Left lung (tissue), 10 donors: Measurements from ENCODE around the gene NKTR. TPM values are rescaled to one million over a fixed set of nuclear protein-coding genes. Genes with fewer than 3 reads are reported as not detected.

Experiments used
- ATAC-seq: fragments of 200-7000 bp; cut with Tn5 transposase; one replicate; pipeline ENCODE4 v1.9.1; 2020; ENCODE audit warnings: moderate library complexity
- DNase-seq, 4 donors: peaks; one replicate each; pipeline ENCODE4 v3.0.0-alpha.2; 2013 to 2020
- H3K27ac ChIP-seq, 2 donors: fragments of 200-600 bp; sonication (generic) in 1 of 2; one replicate each; pipeline versions ENCODE4 v1.5.0 to v1.8.0; 2020 to 2021
- H3K27me3 ChIP-seq, 2 donors: fragments of 200-600 bp; sonication (generic) in 1 of 2; one replicate each; pipeline versions ENCODE4 v1.5.0 to v1.8.0; 2020 to 2021
- H3K36me3 ChIP-seq, 2 donors: fragments of 200-600 bp; sonication (generic) in 1 of 2; one replicate each; pipeline versions ENCODE4 v1.5.0 to v1.8.0; 2020 to 2021
- H3K4me1 ChIP-seq, 2 donors: fragments of 200-600 bp; one replicate each; pipeline ENCODE4 v1.8.0; 2021
- H3K4me3 ChIP-seq, 2 donors: fragments of 200-600 bp; sonication (generic) in 1 of 2; one replicate each; pipeline versions ENCODE4 v1.5.0 to v1.8.0; 2020 to 2021; ENCODE audit warnings: mild to moderate bottlenecking in 1 of 2
- H3K9me3 ChIP-seq, 2 donors: fragments of 200-600 bp; sonication (generic) in 1 of 2; one replicate each; pipeline versions ENCODE4 v1.5.0 to v1.8.0; 2020 to 2021
- intact Hi-C, 2 donors: fragments of 100-400 bp; cut with DNase I; formaldehyde crosslinking; loops; one replicate each; pipeline versions ENCODE4 v1.11.2 to v1.14.2; 2022
- polyA plus RNA-seq, 6 donors: library from polyadenylated mRNA; unstranded; fragments of 120-200 nt; gene quantifications; one replicate each; pipeline ENCODE4 v1.2.1, GENCODE V29; 2013; ENCODE audit not compliant: insufficient read length in 6 of 6
- total RNA-seq, 2 donors: library from RNA; stranded (reverse); fragmentation: NEBNext Ultra II Directional; extraction: Animal tissue kit (Norgen Biotek cat#: 25700); gene quantifications; one replicate each; pipeline ENCODE4 v1.2.1, GENCODE V29; 2021
- TF ChIP-seq, protein P1 (sequence below), 2 donors: fragments of 200-600 bp; sonication (generic) in 1 of 2; IDR thresholded peaks; one replicate each; pipeline versions ENCODE4 v1.5.0 to v1.8.0; 2021; ENCODE audit warnings: antibody characterized with exemption in 2 of 2
- donor health status: DM: no; HTN: yes; CAD: no.
- donor health status: DM: no; HTN: no; CAD: no.

The NKTR gene
- total and polyA plus RNA-seq, 8 donors = 53.7 to 254 (median 207) TPM

DNA sequence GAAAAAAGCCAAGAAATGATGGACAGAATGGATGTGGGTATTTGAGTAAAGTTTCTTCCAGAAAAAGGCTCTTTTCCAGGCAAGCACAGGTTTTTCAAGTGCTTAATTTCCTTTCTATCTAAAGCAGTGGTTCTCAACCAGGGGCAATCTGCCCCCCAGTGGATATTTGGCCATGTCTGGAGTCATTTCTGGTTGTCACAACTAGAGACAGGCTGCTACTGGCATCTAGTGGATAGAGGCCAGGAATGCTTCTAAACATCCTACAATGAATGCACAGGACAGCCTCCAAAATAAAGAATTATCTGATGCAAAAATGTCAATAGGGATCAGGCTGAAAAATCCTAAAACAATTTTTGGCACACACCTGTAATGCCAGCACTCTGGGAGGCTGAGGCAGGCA, 42.6 kb upstream of the NKTR start:
- no peak overlapping the region for H3K27ac ChIP-seq
- no peak overlapping the region for H3K4me3 ChIP-seq
- intact Hi-C loops = no loop called here
- DNase-seq = no peak
- no peak for ATAC-seq
- no peaks in the 10 kb centered on the region for H3K27me3 ChIP-seq
- peaks cover 0 to 98% of the 10 kb centered on the region in 2 donors for H3K36me3 ChIP-seq
- TF ChIP-seq, protein P1, sequence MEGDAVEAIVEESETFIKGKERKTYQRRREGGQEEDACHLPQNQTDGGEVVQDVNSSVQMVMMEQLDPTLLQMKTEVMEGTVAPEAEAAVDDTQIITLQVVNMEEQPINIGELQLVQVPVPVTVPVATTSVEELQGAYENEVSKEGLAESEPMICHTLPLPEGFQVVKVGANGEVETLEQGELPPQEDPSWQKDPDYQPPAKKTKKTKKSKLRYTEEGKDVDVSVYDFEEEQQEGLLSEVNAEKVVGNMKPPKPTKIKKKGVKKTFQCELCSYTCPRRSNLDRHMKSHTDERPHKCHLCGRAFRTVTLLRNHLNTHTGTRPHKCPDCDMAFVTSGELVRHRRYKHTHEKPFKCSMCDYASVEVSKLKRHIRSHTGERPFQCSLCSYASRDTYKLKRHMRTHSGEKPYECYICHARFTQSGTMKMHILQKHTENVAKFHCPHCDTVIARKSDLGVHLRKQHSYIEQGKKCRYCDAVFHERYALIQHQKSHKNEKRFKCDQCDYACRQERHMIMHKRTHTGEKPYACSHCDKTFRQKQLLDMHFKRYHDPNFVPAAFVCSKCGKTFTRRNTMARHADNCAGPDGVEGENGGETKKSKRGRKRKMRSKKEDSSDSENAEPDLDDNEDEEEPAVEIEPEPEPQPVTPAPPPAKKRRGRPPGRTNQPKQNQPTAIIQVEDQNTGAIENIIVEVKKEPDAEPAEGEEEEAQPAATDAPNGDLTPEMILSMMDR (IDR thresholded peaks at IDR 0.05) = no peak
- H3K4me1 ChIP-seq = peaks cover 0 to 9% of the 10 kb centered on the region in 2 donors
- no peaks in the 10 kb centered on the region for H3K9me3 ChIP-seq

DNA sequence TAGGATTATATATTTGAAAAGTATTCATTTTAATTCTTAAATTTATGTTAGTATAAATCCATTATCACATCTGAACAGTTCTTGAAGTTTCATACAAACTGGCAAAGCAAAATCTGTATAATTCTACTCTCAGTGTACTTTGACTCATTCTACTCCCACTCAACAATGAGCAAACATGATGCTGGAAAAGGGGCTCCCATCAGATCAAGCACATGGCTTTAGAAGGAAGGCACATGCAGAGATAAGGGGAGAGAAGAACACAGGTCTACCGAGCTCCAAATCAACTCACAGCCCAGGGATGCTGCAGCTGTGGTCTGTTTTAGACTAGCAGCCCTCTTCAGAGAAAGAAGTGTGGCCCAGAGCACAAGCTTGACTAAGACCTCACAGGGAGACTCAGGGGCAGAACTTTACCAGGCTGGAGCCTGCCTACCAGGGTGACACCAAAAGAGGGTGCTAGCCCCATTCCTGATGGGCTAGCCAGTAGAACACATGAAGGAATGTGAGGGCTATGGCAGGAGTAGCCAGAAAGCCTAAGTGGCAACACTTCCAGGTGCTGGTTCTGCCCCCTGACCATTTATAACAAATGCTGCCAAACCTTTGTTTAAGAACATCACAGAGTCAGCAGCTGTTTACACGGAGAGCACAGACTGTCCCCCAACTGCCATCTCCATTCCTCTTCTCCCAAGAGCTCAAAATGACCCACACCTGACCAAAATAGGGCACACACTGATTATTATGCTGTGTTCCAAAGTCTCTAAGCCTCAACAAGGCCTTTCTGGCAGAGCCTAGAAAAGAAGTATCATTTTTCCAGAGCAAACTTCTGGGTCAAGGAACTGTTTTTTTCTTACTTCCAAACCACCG, 38.2 kb upstream of the NKTR start:
- ATAC-seq (no peak), DNase-seq (no peak)
- peaks cover 0 to 91% of the 10 kb centered on the region in 2 donors for H3K36me3 ChIP-seq
- no peaks in the 10 kb centered on the region for H3K27me3 ChIP-seq
- TF ChIP-seq, protein P1 (IDR thresholded peaks at IDR 0.05) = no peak
- no peaks in the 10 kb centered on the region for H3K9me3 ChIP-seq
- H3K27ac ChIP-seq = no peak overlapping the region
- no peak overlapping the region for H3K4me3 ChIP-seq
- intact Hi-C loops = loop anchor here in 1 of 2 donors (10.0 kb wide), 1 partner anchor 183 kb away; no protein-coding TSS in a partner anchor
- H3K4me1 ChIP-seq = no peaks in the 10 kb centered on the region

DNA sequence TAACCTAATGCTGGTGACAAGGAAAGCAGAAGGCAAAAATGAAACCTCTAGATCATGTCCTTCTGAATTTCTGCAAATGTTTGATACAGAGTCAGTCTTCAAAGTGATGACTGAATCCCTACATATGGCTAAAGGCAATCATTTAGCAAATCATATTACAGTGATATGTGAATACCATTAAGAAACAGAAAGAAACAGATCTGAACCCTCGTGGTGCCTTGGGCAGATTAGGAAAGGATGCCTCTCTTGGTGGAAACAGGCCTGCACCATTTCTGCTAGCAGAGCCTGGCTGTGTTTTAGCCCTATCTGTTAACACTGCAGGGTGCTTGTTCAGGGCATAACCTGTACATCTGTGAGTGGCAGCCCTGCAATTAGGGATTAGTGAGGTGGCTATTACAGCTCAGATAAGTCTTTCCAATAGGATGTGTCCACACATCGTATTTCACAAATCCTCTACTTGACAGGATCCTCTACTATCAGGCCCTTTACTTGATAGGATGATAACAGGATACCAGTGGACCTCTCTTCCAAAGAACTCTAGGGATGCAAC, 30.8 kb upstream of the NKTR start:
- ATAC-seq (no peak), DNase-seq (no peak)
- intact Hi-C loops = loop anchor here in 1 of 2 donors (10.0 kb wide), 1 partner anchor 175 kb away; no protein-coding TSS in a partner anchor
- TF ChIP-seq, protein P1 (IDR thresholded peaks at IDR 0.05) = no peak
- Histone ChIP-seq H3K27ac (no peak overlapping the region), H3K4me1 (no peaks in the 10 kb centered on the region), H3K27me3 (no peaks in the 10 kb centered on the region), H3K36me3 (peaks cover 0 to 67% of the 10 kb centered on the region in 2 donors), H3K4me3 (no peak overlapping the region), H3K9me3 (peaks cover 0 to 10% of the 10 kb centered on the region in 2 donors)

DNA sequence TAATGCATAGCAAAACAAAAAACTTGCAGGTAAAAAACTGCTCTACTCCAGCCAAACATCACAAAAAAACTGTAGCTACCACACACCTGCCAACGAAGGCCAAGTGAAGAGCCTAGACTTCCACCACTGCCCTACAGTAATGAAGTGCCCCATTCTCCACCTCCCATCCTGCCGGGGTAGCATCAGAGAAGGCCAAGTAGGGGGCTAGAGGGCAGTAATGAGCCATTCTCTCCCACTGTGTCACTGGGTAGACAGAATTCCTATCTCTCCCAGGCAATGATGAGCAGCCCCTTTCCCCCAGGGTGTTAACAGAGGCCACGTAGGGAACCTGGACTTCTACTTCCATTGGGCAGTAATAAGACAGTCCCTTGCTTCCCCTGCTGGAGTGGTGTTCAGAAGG, 28.2 kb upstream of the NKTR start:
- H3K4me1 ChIP-seq = no peaks in the 10 kb centered on the region
- ATAC-seq (peak; percentile 80), DNase-seq (no peak)
- no peak overlapping the region for H3K4me3 ChIP-seq
- H3K27me3 ChIP-seq = no peaks in the 10 kb centered on the region
- TF ChIP-seq, protein P1 (IDR thresholded peaks at IDR 0.05) = peak in 1 of 2 donors; percentile 20
- H3K27ac ChIP-seq = no peak overlapping the region
- intact Hi-C loops = no loop called here
- peaks cover 0 to 20% of the 10 kb centered on the region in 2 donors for H3K9me3 ChIP-seq
- H3K36me3 ChIP-seq = peaks cover 0 to 48% of the 10 kb centered on the region in 2 donors

DNA sequence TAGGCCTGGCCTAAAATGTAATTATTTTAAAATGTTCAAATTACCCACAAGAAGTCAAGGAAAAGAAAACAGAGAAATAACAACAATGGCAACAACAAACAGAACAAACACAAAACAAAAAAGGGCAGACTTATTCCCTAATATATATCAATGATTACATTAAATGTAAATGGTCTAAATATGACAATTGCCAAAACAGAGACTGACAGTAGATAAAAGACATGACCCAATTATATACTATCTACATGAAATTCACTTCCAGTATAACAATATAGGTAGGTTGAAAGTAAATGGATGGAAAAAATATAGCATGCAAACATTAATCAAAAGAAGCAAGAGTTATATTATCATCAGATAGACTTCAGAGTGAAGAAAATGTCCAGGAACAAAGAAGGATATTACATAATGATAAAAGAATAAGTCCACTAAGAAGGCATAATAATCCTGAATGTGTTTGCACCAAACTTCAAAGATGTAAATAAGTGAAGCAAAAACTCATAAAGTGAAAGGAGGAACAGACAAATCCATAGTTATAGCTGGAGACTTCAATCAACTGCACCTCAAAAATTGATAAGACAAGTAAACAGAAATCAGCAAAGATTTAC, 25.2 kb upstream of the NKTR start:
- peaks cover 0 to 33% of the 10 kb centered on the region in 2 donors for H3K36me3 ChIP-seq
- intact Hi-C loops = no loop called here
- H3K27ac ChIP-seq = no peak overlapping the region
- peaks cover 0 to 6% of the 10 kb centered on the region in 2 donors for H3K4me1 ChIP-seq
- no peak for ATAC-seq
- H3K27me3 ChIP-seq = no peaks in the 10 kb centered on the region
- H3K4me3 ChIP-seq = no peak overlapping the region
- H3K9me3 ChIP-seq = peaks cover 0 to 20% of the 10 kb centered on the region in 2 donors
- DNase-seq = no peak
- TF ChIP-seq, protein P1 (IDR thresholded peaks at IDR 0.05) = no peak
